DOHH2 (cell line): ENCODE measurements around the gene ARHGEF12.

Experiments
- CTCF ChIP-seq: fragments of 200-600 bp; sonication (generic); IDR thresholded peaks from one replicate; pipeline ENCODE4 v1.5.1; 2014; ENCODE audit warnings: antibody characterized with exemption, mild to moderate bottlenecking, low read depth, low read length; ENCODE audit not compliant: poor library complexity, severe bottlenecking
- EZH2phosphoT487 ChIP-seq: fragments of 200-600 bp; sonication (generic); IDR thresholded peaks from 2 replicates; pipeline ENCODE4 v1.6.1; 2017; ENCODE audit warnings: borderline replicate concordance, mild to moderate bottlenecking, antibody characterized with exemption, low read length, moderate library complexity, mixed read lengths

DNA sequence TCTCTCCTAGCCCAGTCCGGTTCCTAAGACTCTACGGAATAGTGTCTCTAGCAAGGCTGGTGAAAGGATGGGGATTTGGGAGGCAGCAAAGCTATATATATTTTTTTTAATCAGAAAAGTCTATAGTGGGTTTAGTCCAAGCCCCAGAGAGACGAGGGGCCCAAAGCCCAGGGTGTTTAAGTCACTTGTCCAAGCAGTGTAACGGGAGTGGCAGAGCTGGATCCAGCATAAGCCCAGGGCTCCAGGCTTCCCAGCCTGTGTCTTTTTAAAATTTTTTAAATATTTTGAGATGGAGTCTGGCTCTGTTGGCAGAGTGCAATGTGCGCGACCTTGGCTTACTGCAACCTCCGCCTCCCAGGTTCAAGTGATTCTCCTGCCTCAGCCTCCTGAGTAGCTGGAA is 182.1 kb downstream of the ARHGEF12 start:
- no peak for TF ChIP-seq CTCF
- TF ChIP-seq EZH2phosphoT487: no peak
